Body of pancreas (tissue), 4 donors: ENCODE results near the gene RASGRP2. TPM values are rescaled to one million over a fixed set of nuclear protein-coding genes. Genes with fewer than 3 reads are reported as not detected.

ENCODE experiments used
- ATAC-seq: fragments of 150-250 bp; one replicate; pipeline ENCODE4 v1.9.1; 2016
- DNase-seq, 4 donors: peaks; one replicate each; pipeline ENCODE4 v3.0.0-alpha.2; 2019
- H3K27ac ChIP-seq, 4 donors: fragments of 200-600 bp; sonication (generic); 1 replicate in 3 of 4; 2 replicates in 1 of 4; pipeline versions ENCODE4 v1.5.1 to v1.6.1; 2016 to 2019; ENCODE audit warnings: mild to moderate bottlenecking in 1 of 4, mixed read lengths in 1 of 4, moderate library complexity in 1 of 4
- H3K27me3 ChIP-seq, 2 donors: fragments of 200-600 bp; sonication (generic); one replicate each; pipeline ENCODE4 v1.6.0; 2016; ENCODE audit warnings: mild to moderate bottlenecking in 1 of 2
- H3K36me3 ChIP-seq, 2 donors: fragments of 200-600 bp; sonication (generic); replicated peaks in 1 of 2; 2 replicates each; pipeline ENCODE4 v1.5.1; 2016; ENCODE audit warnings: low read depth in 2 of 2; ENCODE audit not compliant: insufficient read depth in 1 of 2
- H3K4me1 ChIP-seq: fragments of 200-600 bp; sonication (generic); one replicate; pipeline ENCODE4 v1.6.0; 2016
- H3K4me3 ChIP-seq, 2 donors: fragments of 200-600 bp; sonication (generic); 1 replicate in 1 of 2; 2 replicates in 1 of 2; pipeline ENCODE4 v1.5.1; 2016 to 2019
- H3K9me3 ChIP-seq, 3 donors: fragments of 200-600 bp; sonication (generic); 1 replicate in 2 of 3; 2 replicates in 1 of 3; pipeline ENCODE4 v1.5.1; 2016
- CTCF ChIP-seq, 7 experiments: fragments of 450-650 bp in 4 of 7; fragments of 200-600 bp in 3 of 7; sonication (generic) in 3 of 7; IDR thresholded peaks; one replicate each; pipeline ENCODE4 v1.5.1; 2016 to 2019; ENCODE audit warnings: antibody characterized with exemption in 7 of 7
- POLR2A ChIP-seq, 3 donors: fragments of 450-650 bp; IDR thresholded peaks; one replicate each; pipeline ENCODE4 v1.6.1; 2016; ENCODE audit warnings: antibody characterized with exemption in 3 of 3, mild to moderate bottlenecking in 2 of 3
- WGBS, 2 donors: methylation state at CpG; one replicate each; pipeline ENCODE4 v1.1.5; 2017; 5-methylcytosine and 5-hydroxymethylcytosine counted together
- intact Hi-C: fragments of 100-400 bp; cut with DNase I; formaldehyde crosslinking; loops from one replicate; pipeline ENCODE4 v1.15.1; 2023
- total RNA-seq, 2 donors: library from RNA; depleted of rRNA; stranded (reverse); fragments of >200 nt; gene quantifications; one replicate each; pipeline ENCODE4 v1.1.0, GENCODE V29; 2016

The RASGRP2 gene
- total RNA-seq, 2 donors from 2014 or later, result 4.6 to 17.9 TPM

- no peak for DNase-seq
- intact Hi-C loops, result no loop called here
Observed at GRCh38 chr11:64766881-64767280, 22.9 kb upstream of the RASGRP2 start.

GRCh38 chr11:64765851-64766665, 22.1 kb upstream of the RASGRP2 start:
- Histone ChIP-seq H3K36me3 (peaks cover 44 to 62% of the 10 kb centered on the region in 2 donors), H3K4me1 (peaks cover 9% of the 10 kb centered on the region), H3K4me3 (no peak overlapping the region), H3K27ac (no peak overlapping the region), H3K27me3 (no peaks in the 10 kb centered on the region), H3K9me3 (no peaks in the 10 kb centered on the region)
- ATAC-seq (no peak), DNase-seq (peak in 2 of 4 donors; percentile 19 to 25)
- intact Hi-C loops, result no loop called here
- TF ChIP-seq POLR2A (IDR thresholded peaks at IDR 0.05) (no peak), CTCF (IDR thresholded peaks at IDR 0.05) (no peak)
- WGBS, 2 donors, result 85 to 94% methylated on average over 35 to 40 of the region's 42 CpGs

More at GRCh38 chr11:64766881-64767280, 22.9 kb upstream of the RASGRP2 start:
- H3K4me3 ChIP-seq, result no peak overlapping the region
- peaks cover 44 to 65% of the 10 kb centered on the region in 2 donors for H3K36me3 ChIP-seq
- H3K9me3 ChIP-seq, result no peaks in the 10 kb centered on the region
- 95 to 98% methylated on average over 7 to 11 of the region's 11 CpGs for WGBS, 2 donors
- peak overlapping the region in 1 of 4 donors; percentile 2 for H3K27ac ChIP-seq
- ATAC-seq, result no peak
- no peaks in the 10 kb centered on the region for H3K27me3 ChIP-seq
- peaks cover 11% of the 10 kb centered on the region for H3K4me1 ChIP-seq
- no peak for TF ChIP-seq POLR2A (IDR thresholded peaks at IDR 0.05)
- TF ChIP-seq CTCF (IDR thresholded peaks at IDR 0.05), result no peak

- DNase-seq (peak in 2 of 4 donors; percentile 10 to 16), ATAC-seq (no peak)
- H3K4me3 ChIP-seq, result no peak overlapping the region
- H3K27ac ChIP-seq, result no peak overlapping the region
- no peaks in the 10 kb centered on the region for H3K27me3 ChIP-seq
- H3K4me1 ChIP-seq, result peaks cover 9% of the 10 kb centered on the region
- H3K36me3 ChIP-seq, result peaks cover 42 to 57% of the 10 kb centered on the region in 2 donors
- no peaks in the 10 kb centered on the region for H3K9me3 ChIP-seq
- peak in 2 of 7 experiments; percentile 15 to 18 for TF ChIP-seq CTCF (IDR thresholded peaks at IDR 0.05)
- no peak for TF ChIP-seq POLR2A (IDR thresholded peaks at IDR 0.05)
- WGBS, 2 donors, result 89 to 93% methylated on average over 30 of the region's 30 CpGs
- intact Hi-C loops, result no loop called here
Observed at GRCh38 chr11:64765291-64765850, 21.4 kb upstream of the RASGRP2 start.

- ATAC-seq (no peak), DNase-seq (peak in 1 of 4 donors; percentile 2)
- H3K4me3 ChIP-seq, result no peak overlapping the region
- intact Hi-C loops, result no loop called here
- no peaks in the 10 kb centered on the region for H3K27me3 ChIP-seq
- no peak overlapping the region for H3K27ac ChIP-seq
- no peaks in the 10 kb centered on the region for H3K9me3 ChIP-seq
- 81 to 83% methylated on average over 8 of the region's 8 CpGs for WGBS, 2 donors
- TF ChIP-seq POLR2A (IDR thresholded peaks at IDR 0.05) (no peak), CTCF (IDR thresholded peaks at IDR 0.05) (no peak)
- peaks cover 9% of the 10 kb centered on the region for H3K4me1 ChIP-seq
- peaks cover 36 to 52% of the 10 kb centered on the region in 2 donors for H3K36me3 ChIP-seq
Observed at GRCh38 chr11:64764753-64765152, 20.8 kb upstream of the RASGRP2 start.
